ENCODE data around the gene CDH26.

DNA sequence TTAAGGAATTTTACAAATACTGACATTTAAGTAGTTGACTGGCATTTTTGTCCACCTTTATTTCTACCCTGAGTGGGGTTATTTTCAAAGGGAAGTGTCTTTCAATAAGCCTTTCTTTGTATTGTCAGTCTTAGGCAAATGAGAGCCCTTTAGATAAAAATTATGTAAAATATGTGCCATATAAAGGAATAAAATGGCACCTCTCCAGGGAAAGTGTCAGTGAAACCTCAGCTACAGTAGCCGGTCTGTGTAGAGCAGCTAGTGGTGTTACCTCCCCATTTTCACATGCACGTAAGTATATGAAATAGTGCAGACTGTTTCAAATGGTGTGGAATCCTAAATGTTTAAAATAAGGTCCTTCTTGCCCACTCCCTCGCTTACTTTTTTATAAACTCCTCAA is 13.0 kb upstream of the CDH26 start:
- TF ChIP-seq, protein P1, sequence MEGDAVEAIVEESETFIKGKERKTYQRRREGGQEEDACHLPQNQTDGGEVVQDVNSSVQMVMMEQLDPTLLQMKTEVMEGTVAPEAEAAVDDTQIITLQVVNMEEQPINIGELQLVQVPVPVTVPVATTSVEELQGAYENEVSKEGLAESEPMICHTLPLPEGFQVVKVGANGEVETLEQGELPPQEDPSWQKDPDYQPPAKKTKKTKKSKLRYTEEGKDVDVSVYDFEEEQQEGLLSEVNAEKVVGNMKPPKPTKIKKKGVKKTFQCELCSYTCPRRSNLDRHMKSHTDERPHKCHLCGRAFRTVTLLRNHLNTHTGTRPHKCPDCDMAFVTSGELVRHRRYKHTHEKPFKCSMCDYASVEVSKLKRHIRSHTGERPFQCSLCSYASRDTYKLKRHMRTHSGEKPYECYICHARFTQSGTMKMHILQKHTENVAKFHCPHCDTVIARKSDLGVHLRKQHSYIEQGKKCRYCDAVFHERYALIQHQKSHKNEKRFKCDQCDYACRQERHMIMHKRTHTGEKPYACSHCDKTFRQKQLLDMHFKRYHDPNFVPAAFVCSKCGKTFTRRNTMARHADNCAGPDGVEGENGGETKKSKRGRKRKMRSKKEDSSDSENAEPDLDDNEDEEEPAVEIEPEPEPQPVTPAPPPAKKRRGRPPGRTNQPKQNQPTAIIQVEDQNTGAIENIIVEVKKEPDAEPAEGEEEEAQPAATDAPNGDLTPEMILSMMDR (conservative IDR thresholded peaks at IDR 0.05; ENCODE audit: low read depth in 2 of 2) = no peak
- TF ChIP-seq, protein P2, sequence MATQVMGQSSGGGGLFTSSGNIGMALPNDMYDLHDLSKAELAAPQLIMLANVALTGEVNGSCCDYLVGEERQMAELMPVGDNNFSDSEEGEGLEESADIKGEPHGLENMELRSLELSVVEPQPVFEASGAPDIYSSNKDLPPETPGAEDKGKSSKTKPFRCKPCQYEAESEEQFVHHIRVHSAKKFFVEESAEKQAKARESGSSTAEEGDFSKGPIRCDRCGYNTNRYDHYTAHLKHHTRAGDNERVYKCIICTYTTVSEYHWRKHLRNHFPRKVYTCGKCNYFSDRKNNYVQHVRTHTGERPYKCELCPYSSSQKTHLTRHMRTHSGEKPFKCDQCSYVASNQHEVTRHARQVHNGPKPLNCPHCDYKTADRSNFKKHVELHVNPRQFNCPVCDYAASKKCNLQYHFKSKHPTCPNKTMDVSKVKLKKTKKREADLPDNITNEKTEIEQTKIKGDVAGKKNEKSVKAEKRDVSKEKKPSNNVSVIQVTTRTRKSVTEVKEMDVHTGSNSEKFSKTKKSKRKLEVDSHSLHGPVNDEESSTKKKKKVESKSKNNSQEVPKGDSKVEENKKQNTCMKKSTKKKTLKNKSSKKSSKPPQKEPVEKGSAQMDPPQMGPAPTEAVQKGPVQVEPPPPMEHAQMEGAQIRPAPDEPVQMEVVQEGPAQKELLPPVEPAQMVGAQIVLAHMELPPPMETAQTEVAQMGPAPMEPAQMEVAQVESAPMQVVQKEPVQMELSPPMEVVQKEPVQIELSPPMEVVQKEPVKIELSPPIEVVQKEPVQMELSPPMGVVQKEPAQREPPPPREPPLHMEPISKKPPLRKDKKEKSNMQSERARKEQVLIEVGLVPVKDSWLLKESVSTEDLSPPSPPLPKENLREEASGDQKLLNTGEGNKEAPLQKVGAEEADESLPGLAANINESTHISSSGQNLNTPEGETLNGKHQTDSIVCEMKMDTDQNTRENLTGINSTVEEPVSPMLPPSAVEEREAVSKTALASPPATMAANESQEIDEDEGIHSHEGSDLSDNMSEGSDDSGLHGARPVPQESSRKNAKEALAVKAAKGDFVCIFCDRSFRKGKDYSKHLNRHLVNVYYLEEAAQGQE (IDR thresholded peaks at IDR 0.05; ENCODE audit: unreplicated experiment) = no peak
- no peak for TF ChIP-seq POLR2AphosphoS5 (IDR thresholded peaks at IDR 0.05; ENCODE audit: low read depth)
